Activated CD4-positive, alpha-beta T cell treated with anti-CD3 and anti-CD28 coated beads for 36 hours (primary cell): Measurements from ENCODE around the gene FGD4. TPM values are rescaled to one million over a fixed set of nuclear protein-coding genes. Genes with fewer than 3 reads are reported as not detected.

Source experiments
- ATAC-seq: fragments of 200-7000 bp; cut with Tn5 transposase; one replicate; pipeline ENCODE4 v1.10.0; 2021; ENCODE audit warnings: mild to moderate bottlenecking, moderate library complexity
- CTCF ChIA-PET: fragments of 350-600 bp; sonication (Branson Sonifier 250); formaldehyde crosslinking; loops from one replicate; lab custom pipeline; 2021; ENCODE audit warnings: antibody characterized with exemption; lab: Charles Lee
- POLR2A ChIA-PET: fragments of 350-600 bp; sonication (Branson Sonifier 250); formaldehyde crosslinking; loops from one replicate; lab custom pipeline; 2021; ENCODE audit warnings: antibody characterized with exemption, inconsistent platforms; lab: Charles Lee
- DNase-seq: peaks from one replicate; pipeline ENCODE4 v3.0.0-alpha.2; 2020
- H3K27ac Mint-ChIP-seq: one replicate; pipeline ENCODE4 v1.8.0; 2021; ENCODE audit warnings: mixed read lengths
- H3K27me3 Mint-ChIP-seq: one replicate; pipeline ENCODE4 v1.8.0; 2021; ENCODE audit warnings: mixed read lengths
- H3K36me3 Mint-ChIP-seq: one replicate; pipeline ENCODE4 v1.8.0; 2021; ENCODE audit warnings: low read depth, mixed read lengths
- H3K4me1 Mint-ChIP-seq: one replicate; pipeline ENCODE4 v1.8.0; 2021; ENCODE audit warnings: mixed read lengths
- H3K4me3 Mint-ChIP-seq: one replicate; pipeline ENCODE4 v1.8.0; 2021; ENCODE audit warnings: mild to moderate bottlenecking, moderate library complexity, mixed read lengths
- H3K9me3 Mint-ChIP-seq: one replicate; pipeline ENCODE4 v1.8.0; 2021; ENCODE audit warnings: low read depth, mixed read lengths
- intact Hi-C, 2 experiments: fragments of 100-400 bp; cut with DNase I in 1 of 2; cut with micrococcal nuclease in 1 of 2; formaldehyde crosslinking; loops; one replicate each; pipeline versions ENCODE4 v1.14.2 to v1.15.1; 2022 to 2024; cut with DNase I, micrococcal nuclease
- total RNA-seq, 2 experiments: library from RNA; stranded (reverse); gene quantifications; one replicate each; pipeline ENCODE4 v1.2.3, GENCODE V29; 2021

The FGD4 gene
- total RNA-seq, 2 experiments from 2014 or later, result 0.07 TPM; not detected in 1

DNA sequence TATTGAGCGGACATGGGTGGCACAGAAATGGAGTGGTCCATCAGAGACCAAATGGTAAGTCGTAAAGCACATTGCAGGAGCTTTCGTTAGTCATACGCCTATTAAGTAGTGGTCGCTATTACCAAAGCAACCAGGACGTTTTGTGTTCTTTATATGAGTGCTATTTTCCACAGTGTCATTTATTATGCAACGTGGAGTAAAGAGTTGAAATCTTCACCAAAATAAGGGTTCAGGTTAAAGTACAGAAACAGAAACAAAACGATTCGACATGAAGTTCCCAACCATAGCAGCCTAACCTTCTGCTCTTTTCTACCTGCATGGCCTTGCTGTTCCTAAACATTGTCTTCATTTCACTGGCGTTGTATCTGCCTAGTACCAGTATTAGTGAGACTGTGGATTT lies 20.1 kb upstream of the FGD4 start:
- ChIA-PET POLR2A (no interaction called here), CTCF (no interaction called here)
- Mint-ChIP-seq H3K4me1 (no peaks in the 10 kb centered on the region), H3K27me3 (no peaks in the 10 kb centered on the region), H3K27ac (no peak overlapping the region), H3K36me3 (peaks cover 1% of the 10 kb centered on the region), H3K4me3 (no peak overlapping the region), H3K9me3 (no peaks in the 10 kb centered on the region)
- DNase-seq (no peak), ATAC-seq (no peak)
- intact Hi-C loops, result no loop called here

GRCh38 chr12:32379667-32380066 lies 19.7 kb upstream of the FGD4 start:
- no peaks in the 10 kb centered on the region for H3K27me3 Mint-ChIP-seq
- DNase-seq, result no peak
- H3K9me3 Mint-ChIP-seq, result no peaks in the 10 kb centered on the region
- intact Hi-C loops, result no loop called here
- POLR2A ChIA-PET, result no interaction called here
- peaks cover 1% of the 10 kb centered on the region for H3K36me3 Mint-ChIP-seq
- H3K27ac Mint-ChIP-seq, result no peak overlapping the region
- no peaks in the 10 kb centered on the region for H3K4me1 Mint-ChIP-seq
- ATAC-seq, result no peak
- CTCF ChIA-PET, result no interaction called here
- no peak overlapping the region for H3K4me3 Mint-ChIP-seq

DNA sequence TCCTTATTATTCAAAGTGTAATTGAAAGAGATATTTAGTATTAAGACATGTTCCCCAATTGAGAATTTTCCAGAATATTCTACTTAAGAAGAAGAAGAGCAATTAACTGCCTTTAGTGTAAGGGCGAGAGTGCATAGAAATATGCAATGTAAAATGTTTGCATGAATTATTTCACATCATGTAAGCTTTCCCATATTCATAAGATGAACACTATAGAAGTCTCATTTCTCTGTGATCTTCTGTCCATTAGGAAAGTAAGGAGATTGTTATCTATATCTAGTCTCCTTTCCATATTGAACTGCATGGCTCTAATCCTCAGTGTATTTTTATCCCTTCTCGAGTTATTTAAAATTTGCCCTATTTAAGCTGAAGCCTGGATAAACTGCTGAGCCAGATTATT lies 17.1 kb upstream of the FGD4 start:
- ATAC-seq, result no peak
- Mint-ChIP-seq H3K27ac (no peak overlapping the region), H3K4me1 (no peaks in the 10 kb centered on the region), H3K36me3 (peaks cover 1% of the 10 kb centered on the region), H3K27me3 (no peaks in the 10 kb centered on the region), H3K4me3 (no peak overlapping the region), H3K9me3 (no peaks in the 10 kb centered on the region)
- no peak for DNase-seq
- intact Hi-C loops, result no loop called here
- CTCF ChIA-PET, result interaction anchor here (1.0 kb wide), 1 partner anchor 17 kb away, joined by 4 read pairs; no protein-coding TSS in a partner anchor
- POLR2A ChIA-PET, result no interaction called here

DNA sequence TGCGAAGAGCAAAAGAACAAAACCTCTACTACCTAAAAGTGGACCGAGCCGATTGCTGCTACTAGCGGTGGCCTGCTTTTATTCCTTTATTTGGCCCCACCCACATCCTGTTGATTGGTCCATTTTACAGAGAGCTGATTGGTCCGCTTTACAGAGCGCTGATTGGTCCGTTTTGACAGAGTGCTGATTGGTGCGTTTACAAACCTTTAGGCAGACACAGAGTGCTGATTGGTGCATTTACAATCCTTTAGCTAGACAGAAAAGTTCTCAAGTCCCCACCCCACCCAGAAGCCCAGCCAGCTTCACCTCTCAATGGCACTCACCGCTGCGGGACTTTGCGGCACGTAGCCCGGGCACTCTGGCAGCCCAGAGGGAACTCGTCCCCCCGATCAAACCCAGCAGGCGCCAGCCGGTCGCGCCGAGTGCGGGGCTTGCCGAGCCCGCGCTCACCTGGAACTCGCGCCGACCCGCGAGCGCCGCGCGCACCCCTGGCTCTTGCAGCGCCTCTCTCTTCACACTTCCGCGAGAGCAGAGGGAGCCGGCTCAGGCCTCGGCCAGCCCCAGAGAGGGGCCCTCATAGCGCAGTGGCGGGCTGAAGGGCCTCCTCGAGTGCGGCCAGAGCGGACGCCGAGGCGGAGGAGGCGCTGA lies 8.7 kb upstream of the FGD4 start:
- H3K27ac Mint-ChIP-seq, result no peak overlapping the region
- H3K4me1 Mint-ChIP-seq, result peaks cover 3% of the 10 kb centered on the region
- DNase-seq (peak; percentile 62), ATAC-seq (peak; percentile 95)
- H3K4me3 Mint-ChIP-seq, result peak overlapping the region; percentile 71
- intact Hi-C loops, result loop anchor here in 1 of 2 experiments (10.0 kb wide), 1 partner anchor 284 kb away; the partner anchor contains the start of gene DNM1L
- no peaks in the 10 kb centered on the region for H3K36me3 Mint-ChIP-seq
- peaks cover 7% of the 10 kb centered on the region for H3K27me3 Mint-ChIP-seq
- no peaks in the 10 kb centered on the region for H3K9me3 Mint-ChIP-seq
- CTCF ChIA-PET, result no interaction called here
- POLR2A ChIA-PET, result no interaction called here

- intact Hi-C loops, result loop anchor here in 1 of 2 experiments (10.0 kb wide), 1 partner anchor 280 kb away; the partner anchor contains the start of gene DNM1L
Measured at GRCh38 chr12:32395026-32395425, 4.3 kb upstream of the FGD4 start.

GRCh38 chr12:32397696-32398095 lies 1.7 kb upstream of the FGD4 start:
- CTCF ChIA-PET, result interaction anchor here (0.6 to 1.5 kb wide), 2 partner anchors 54 to 358 kb away, joined by 3 to 6 read pairs; partner anchors contain the start of gene YARS2
- intact Hi-C loops, result loop anchor here in 1 of 2 experiments (10.0 kb wide), 1 partner anchor 277 kb away; the partner anchor contains the start of gene DNM1L
- no peak for ATAC-seq
- H3K4me1 Mint-ChIP-seq, result peaks cover 6% of the 10 kb centered on the region
- no peak for DNase-seq
- H3K4me3 Mint-ChIP-seq, result no peak overlapping the region
- no peaks in the 10 kb centered on the region for H3K36me3 Mint-ChIP-seq
- peaks cover 30% of the 10 kb centered on the region for H3K27me3 Mint-ChIP-seq
- no peaks in the 10 kb centered on the region for H3K9me3 Mint-ChIP-seq
- POLR2A ChIA-PET, result no interaction called here
- no peak overlapping the region for H3K27ac Mint-ChIP-seq

More at GRCh38 chr12:32395026-32395425, 4.3 kb upstream of the FGD4 start:
- Mint-ChIP-seq H3K4me3 (no peak overlapping the region), H3K27me3 (peaks cover 21% of the 10 kb centered on the region), H3K36me3 (no peaks in the 10 kb centered on the region), H3K4me1 (peaks cover 5% of the 10 kb centered on the region), H3K27ac (no peak overlapping the region), H3K9me3 (no peaks in the 10 kb centered on the region)
- DNase-seq (no peak), ATAC-seq (no peak)
- CTCF ChIA-PET, result interaction anchor here (0.8 kb wide), 1 partner anchor 31 kb away, joined by 3 read pairs; no protein-coding TSS in a partner anchor
- POLR2A ChIA-PET, result no interaction called here

GRCh38 chr12:32398181-32398580 lies 1.2 kb upstream of the FGD4 start:
- H3K27ac Mint-ChIP-seq, result no peak overlapping the region
- H3K36me3 Mint-ChIP-seq, result no peaks in the 10 kb centered on the region
- peaks cover 6% of the 10 kb centered on the region for H3K4me1 Mint-ChIP-seq
- POLR2A ChIA-PET, result no interaction called here
- CTCF ChIA-PET, result interaction anchor here (1.5 kb wide), 1 partner anchor 357 kb away, joined by 6 read pairs; the partner anchor contains the start of gene YARS2
- DNase-seq (no peak), ATAC-seq (no peak)
- H3K27me3 Mint-ChIP-seq, result peaks cover 34% of the 10 kb centered on the region
- H3K4me3 Mint-ChIP-seq, result no peak overlapping the region
- intact Hi-C loops, result loop anchor here in 1 of 2 experiments (10.0 kb wide), 1 partner anchor 277 kb away; the partner anchor contains the start of gene DNM1L
- H3K9me3 Mint-ChIP-seq, result no peaks in the 10 kb centered on the region

DNA sequence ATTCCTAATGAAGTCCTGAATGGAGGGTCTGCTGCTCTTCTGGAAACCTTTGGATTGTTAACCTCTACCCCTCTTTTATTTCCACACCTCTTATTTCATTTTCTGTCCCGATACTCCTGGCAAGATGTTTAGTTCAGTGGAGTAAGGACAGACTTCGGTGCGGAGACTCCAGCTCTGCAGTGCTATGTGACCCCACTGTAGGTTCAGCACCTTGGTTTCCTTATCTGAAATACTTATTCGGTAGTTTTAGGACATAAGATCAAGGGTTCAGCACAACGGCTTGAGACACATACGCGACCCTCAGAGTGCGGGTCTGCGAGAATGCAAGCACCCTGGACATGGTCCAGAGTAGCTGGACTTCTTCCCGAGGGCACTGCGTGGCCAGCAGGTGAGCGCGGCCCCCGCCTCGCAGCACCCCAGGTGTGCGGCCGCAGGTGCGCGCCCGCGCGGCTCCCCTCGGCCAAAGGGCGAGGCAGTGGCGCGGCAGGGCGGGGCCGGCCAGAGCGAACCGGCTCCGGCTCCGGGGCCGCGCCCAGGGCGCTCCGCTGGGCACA lies 465 bp upstream of the FGD4 start:
- no peaks in the 10 kb centered on the region for H3K36me3 Mint-ChIP-seq
- peak overlapping the region; percentile 35 for H3K4me3 Mint-ChIP-seq
- POLR2A ChIA-PET, result no interaction called here
- ATAC-seq (no peak), DNase-seq (no peak)
- H3K27me3 Mint-ChIP-seq, result peaks cover 37% of the 10 kb centered on the region
- H3K4me1 Mint-ChIP-seq, result peaks cover 6% of the 10 kb centered on the region
- H3K9me3 Mint-ChIP-seq, result no peaks in the 10 kb centered on the region
- CTCF ChIA-PET, result interaction anchor here (0.9 to 1.5 kb wide), 2 partner anchors 357 to 363 kb away, joined by 5 to 6 read pairs; partner anchors contain the start of gene YARS2
- intact Hi-C loops, result loop anchor here in 1 of 2 experiments (10.0 kb wide), 1 partner anchor 276 kb away; the partner anchor contains the start of gene DNM1L
- H3K27ac Mint-ChIP-seq, result no peak overlapping the region

GRCh38 chr12:32400114-32400672 lies 835 bp downstream of the FGD4 start:
- H3K27ac Mint-ChIP-seq, result no peak overlapping the region
- DNase-seq, result no peak
- no peaks in the 10 kb centered on the region for H3K36me3 Mint-ChIP-seq
- ChIA-PET CTCF (interaction anchor here (0.7 to 1.6 kb wide), 3 partner anchors 9 to 222 kb away, joined by 3 to 5 read pairs (median 3); no protein-coding TSS in a partner anchor), POLR2A (no interaction called here)
- no peaks in the 10 kb centered on the region for H3K9me3 Mint-ChIP-seq
- ATAC-seq, result no peak
- peak overlapping the region; percentile 48 for H3K4me3 Mint-ChIP-seq
- H3K27me3 Mint-ChIP-seq, result peaks cover 40% of the 10 kb centered on the region
- intact Hi-C loops, result no loop called here
- peaks cover 6% of the 10 kb centered on the region for H3K4me1 Mint-ChIP-seq

DNA sequence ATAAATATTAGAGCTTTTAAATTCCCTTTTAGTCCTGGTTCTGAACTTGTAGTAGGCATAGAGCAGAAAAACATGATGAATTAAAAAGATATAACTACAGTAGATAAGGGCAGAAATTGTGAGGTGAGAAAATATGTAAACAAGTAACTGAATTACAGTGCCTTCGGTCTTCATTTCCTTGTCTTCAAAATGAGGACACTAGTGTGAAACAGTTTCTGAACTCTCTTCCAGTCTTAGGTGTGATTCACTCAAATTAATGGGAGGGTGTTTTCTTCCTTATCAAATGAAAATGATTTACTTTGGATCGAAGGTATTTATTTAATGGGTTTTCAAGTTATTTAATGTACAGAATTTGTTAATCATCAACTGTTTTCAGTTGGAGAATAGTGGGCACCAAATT lies 1.5 kb downstream of the FGD4 start:
- H3K4me3 Mint-ChIP-seq, result no peak overlapping the region
- CTCF ChIA-PET, result interaction anchor here (0.6 to 1.6 kb wide), 3 partner anchors 9 to 223 kb away, joined by 3 to 5 read pairs (median 3); no protein-coding TSS in a partner anchor
- DNase-seq (no peak), ATAC-seq (no peak)
- POLR2A ChIA-PET, result no interaction called here
- peaks cover 6% of the 10 kb centered on the region for H3K4me1 Mint-ChIP-seq
- intact Hi-C loops, result no loop called here
- H3K27ac Mint-ChIP-seq, result no peak overlapping the region
- no peaks in the 10 kb centered on the region for H3K36me3 Mint-ChIP-seq
- peaks cover 42% of the 10 kb centered on the region for H3K27me3 Mint-ChIP-seq
- H3K9me3 Mint-ChIP-seq, result no peaks in the 10 kb centered on the region

DNA sequence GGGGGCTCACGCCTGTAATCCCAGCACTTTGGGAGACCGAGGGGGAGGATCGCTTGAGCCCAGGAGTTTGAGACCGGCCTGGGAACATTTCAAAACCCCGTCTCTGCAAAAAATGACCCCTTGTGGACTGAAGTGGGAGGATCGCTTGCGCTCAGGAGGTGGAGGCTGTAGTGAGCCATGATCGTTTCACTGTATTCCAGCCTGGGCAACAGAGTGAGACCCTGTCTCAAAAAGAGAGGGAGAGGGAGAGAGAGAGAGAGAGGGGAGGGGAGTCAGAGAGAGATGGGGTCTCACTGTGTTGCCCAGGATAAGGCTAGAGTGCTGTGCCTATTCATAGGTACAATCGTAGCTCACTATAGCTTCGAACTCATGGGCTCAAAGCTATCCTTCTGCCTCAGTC lies 2.8 kb downstream of the FGD4 start:
- Mint-ChIP-seq H3K27me3 (peaks cover 39% of the 10 kb centered on the region), H3K27ac (no peak overlapping the region), H3K4me1 (peaks cover 6% of the 10 kb centered on the region), H3K36me3 (no peaks in the 10 kb centered on the region), H3K4me3 (no peak overlapping the region), H3K9me3 (no peaks in the 10 kb centered on the region)
- no peak for ATAC-seq
- intact Hi-C loops, result no loop called here
- ChIA-PET CTCF (no interaction called here), POLR2A (no interaction called here)
- DNase-seq, result no peak
